PC-9 (cell line): ENCODE measurements around the gene KITLG. TPM values are rescaled to one million over a fixed set of nuclear protein-coding genes. Genes with fewer than 3 reads are reported as not detected.

Source experiments
- BruUV-seq: library from RNA; stranded (reverse); fragments of 400-500 nt; replicated peaks from 2 replicates; lab custom pipeline; 2021; lab: Mats Ljungman, UMichigan
- CTCF ChIA-PET: fragments of 300-600 bp; sonication (Branson Sonifier 250); formaldehyde crosslinking; loops from one replicate; lab custom pipeline; 2022; ENCODE audit warnings: antibody characterized with exemption; lab: Charles Lee
- POLR2A ChIA-PET: fragments of 300-600 bp; sonication (Branson Sonifier 250); formaldehyde crosslinking; loops from one replicate; lab custom pipeline; 2022; ENCODE audit warnings: antibody characterized with exemption; ENCODE audit not compliant: unreplicated experiment; lab: Charles Lee
- DNase-seq, 2 experiments: peaks; one replicate each; pipeline versions ENCODE4 v3.0.0 to v3.0.0-alpha.2; 2015 to 2022; ENCODE audit warnings: mixed read lengths in 1 of 2
- H2AFZ ChIP-seq: fragments of 200-600 bp; sonication (generic); 2 replicates; pipeline ENCODE4 v1.8.1; 2017; ENCODE audit warnings: antibody characterized with exemption
- H3F3A ChIP-seq: fragments of 200-600 bp; sonication (generic); 2 replicates; pipeline ENCODE4 v1.8.1; 2017; ENCODE audit warnings: antibody characterized with exemption, mild to moderate bottlenecking, low read depth; ENCODE audit not compliant: insufficient read depth
- H3K27ac ChIP-seq: fragments of 200-600 bp; sonication (generic); 2 replicates; pipeline ENCODE4 v1.6.1; 2016; ENCODE audit warnings: mixed run types
- H3K27me3 ChIP-seq: fragments of 200-600 bp; sonication (generic); 2 replicates; pipeline ENCODE4 v1.6.1; 2016; ENCODE audit warnings: low read depth, mixed run types; ENCODE audit not compliant: insufficient read depth
- H3K36me3 ChIP-seq: fragments of 200-600 bp; sonication (generic); 2 replicates; pipeline ENCODE4 v1.6.1; 2016; ENCODE audit warnings: low read depth, mixed run types
- H3K4me1 ChIP-seq: fragments of 200-600 bp; sonication (generic); replicated peaks from 2 replicates; pipeline ENCODE4 v1.6.1; 2016; ENCODE audit warnings: mixed run types; ENCODE audit not compliant: insufficient read depth
- H3K4me2 ChIP-seq: fragments of 200-600 bp; sonication (generic); 2 replicates; pipeline ENCODE4 v1.6.1; 2017; ENCODE audit warnings: mixed run types
- H3K4me3 ChIP-seq: fragments of 200-600 bp; sonication (generic); 2 replicates; pipeline ENCODE4 v1.6.1; 2016; ENCODE audit warnings: mixed run types
- H3K79me2 ChIP-seq: fragments of 200-600 bp; sonication (generic); 2 replicates; pipeline ENCODE4 v1.6.1; 2017; ENCODE audit warnings: low read depth, mixed run types
- H3K9me2 ChIP-seq: fragments of 200-600 bp; sonication (generic); 2 replicates; pipeline ENCODE4 v1.8.1; 2017; ENCODE audit warnings: mild to moderate bottlenecking; ENCODE audit not compliant: insufficient read depth
- H3K9me3 ChIP-seq: fragments of 200-600 bp; sonication (generic); 2 replicates; pipeline ENCODE4 v1.8.1; 2016; ENCODE audit warnings: low read depth; ENCODE audit not compliant: insufficient read depth
- H4K20me1 ChIP-seq: fragments of 200-600 bp; sonication (generic); 2 replicates; pipeline ENCODE4 v1.8.1; 2017; ENCODE audit not compliant: insufficient read depth
- CTCF ChIP-seq: fragments of 200-600 bp; sonication (generic); conservative IDR thresholded peaks from 2 replicates; pipeline ENCODE4 v1.6.1; 2017; ENCODE audit warnings: mixed run types, antibody characterized with exemption, mild to moderate bottlenecking, moderate library complexity
- EZH2 ChIP-seq: fragments of 200-600 bp; sonication (generic); IDR thresholded peaks from 2 replicates; pipeline ENCODE4 v1.8.0; 2017; ENCODE audit warnings: antibody characterized with exemption, low read depth
- intact Hi-C: fragments of 100-400 bp; cut with micrococcal nuclease; formaldehyde crosslinking; loops from one replicate; pipeline ENCODE4 v1.10.0; 2022; ENCODE audit not compliant: unreplicated experiment
- total RNA-seq: library from RNA; stranded (reverse); gene quantifications from 2 replicates; pipeline ENCODE4 v1.2.3, GENCODE V29; 2021

Gene KITLG
- total RNA-seq, 1 experiment from 2014 or later = 15.8 TPM

GRCh38 chr12:88490425-88490824, 89.8 kb downstream of the KITLG start:
- TF ChIP-seq CTCF = no peak
- no peak for TF ChIP-seq EZH2
- no peak overlapping the region for H3K4me3 ChIP-seq
- H3K4me1 ChIP-seq = no peaks in the 10 kb centered on the region
- H3K9me3 ChIP-seq = no peaks in the 10 kb centered on the region; the same call in 1 of the 2 replicates
- POLR2A ChIA-PET = no interaction called here
- H3K36me3 ChIP-seq = no peaks in the 10 kb centered on the region
- H3K4me2 ChIP-seq = no peak overlapping the region
- no peaks in the 10 kb centered on the region for H4K20me1 ChIP-seq
- no peaks in the 10 kb centered on the region for H3F3A ChIP-seq
- no peak for DNase-seq
- intact Hi-C loops = no loop called here
- H2AFZ ChIP-seq = no peak overlapping the region
- no TSS peak for BruUV-seq
- CTCF ChIA-PET = no interaction called here
- H3K9me2 ChIP-seq = no peaks in the 10 kb centered on the region
- no peaks in the 10 kb centered on the region for H3K79me2 ChIP-seq
- H3K27me3 ChIP-seq = no peaks in the 10 kb centered on the region
- H3K27ac ChIP-seq = no peak overlapping the region

- DNase-seq = no peak
- Histone ChIP-seq H2AFZ (no peak overlapping the region), H3K27ac (no peak overlapping the region), H3K4me3 (no peak overlapping the region), H3K79me2 (no peaks in the 10 kb centered on the region), H3K36me3 (no peaks in the 10 kb centered on the region), H3K4me2 (no peak overlapping the region), H3F3A (no peaks in the 10 kb centered on the region), H3K9me3 (no peaks in the 10 kb centered on the region), H3K4me1 (no peaks in the 10 kb centered on the region), H3K9me2 (no peaks in the 10 kb centered on the region), H3K27me3 (no peaks in the 10 kb centered on the region), H4K20me1 (no peaks in the 10 kb centered on the region)
- intact Hi-C loops = no loop called here
- TF ChIP-seq EZH2 (no peak), CTCF (no peak)
- ChIA-PET CTCF (no interaction called here), POLR2A (no interaction called here)
- BruUV-seq = no TSS peak
Observed at GRCh38 chr12:88472775-88473174, 107.5 kb downstream of the KITLG start.

- TF ChIP-seq EZH2 = no peak
- no peaks in the 10 kb centered on the region for H3K79me2 ChIP-seq
- H3K4me1 ChIP-seq = no peaks in the 10 kb centered on the region
- no TSS peak for BruUV-seq
- no peak overlapping the region for H3K4me3 ChIP-seq
- intact Hi-C loops = no loop called here
- no peak for DNase-seq
- H3K4me2 ChIP-seq = no peak overlapping the region
- ChIA-PET POLR2A (no interaction called here), CTCF (no interaction called here)
- H3K27me3 ChIP-seq = no peaks in the 10 kb centered on the region
- no peaks in the 10 kb centered on the region for H4K20me1 ChIP-seq
- H2AFZ ChIP-seq = no peak overlapping the region
- no peaks in the 10 kb centered on the region for H3K9me2 ChIP-seq
- H3K36me3 ChIP-seq = no peaks in the 10 kb centered on the region
- no peaks in the 10 kb centered on the region for H3F3A ChIP-seq
- no peaks in the 10 kb centered on the region for H3K9me3 ChIP-seq
- H3K27ac ChIP-seq = no peak overlapping the region
Observed at GRCh38 chr12:88472248-88472647, 108.0 kb downstream of the KITLG start.

GRCh38 chr12:88471331-88472045, 108.8 kb downstream of the KITLG start:
- Histone ChIP-seq H3K27me3 (no peaks in the 10 kb centered on the region), H4K20me1 (no peaks in the 10 kb centered on the region), H3K79me2 (no peaks in the 10 kb centered on the region), H3K4me1 (no peaks in the 10 kb centered on the region), H3F3A (no peaks in the 10 kb centered on the region), H3K36me3 (no peaks in the 10 kb centered on the region), H3K9me3 (no peaks in the 10 kb centered on the region; the same call in 1 of the 2 replicates), H3K4me2 (no peak overlapping the region), H3K4me3 (no peak overlapping the region), H3K27ac (no peak overlapping the region), H3K9me2 (no peaks in the 10 kb centered on the region), H2AFZ (no peak overlapping the region)
- no peak for TF ChIP-seq EZH2
- TF ChIP-seq CTCF = no peak
- CTCF ChIA-PET = no interaction called here
- no peak for DNase-seq
- POLR2A ChIA-PET = no interaction called here
- intact Hi-C loops = no loop called here
- BruUV-seq = no TSS peak
